HG02938 (cell line): ENCODE data around the gene HINFP.
"Not testable (repeated sequence)": the region's sequence is repeated elsewhere in the genome, so short reads cannot be mapped to it uniquely, and the experiment has no call there.

ENCODE experiments used
- ATAC-seq: cut with Tn5 transposase; IDR thresholded peaks from one replicate; pipeline ENCODE4 v1.9.1; 2021; ENCODE audit warnings: mild to moderate bottlenecking, moderate library complexity; ENCODE audit not compliant: unreplicated experiment

The HINFP gene

GRCh38 chr11:119117004-119117706 is 4.2 kb upstream of the HINFP start:
- no peak for ATAC-seq

DNA sequence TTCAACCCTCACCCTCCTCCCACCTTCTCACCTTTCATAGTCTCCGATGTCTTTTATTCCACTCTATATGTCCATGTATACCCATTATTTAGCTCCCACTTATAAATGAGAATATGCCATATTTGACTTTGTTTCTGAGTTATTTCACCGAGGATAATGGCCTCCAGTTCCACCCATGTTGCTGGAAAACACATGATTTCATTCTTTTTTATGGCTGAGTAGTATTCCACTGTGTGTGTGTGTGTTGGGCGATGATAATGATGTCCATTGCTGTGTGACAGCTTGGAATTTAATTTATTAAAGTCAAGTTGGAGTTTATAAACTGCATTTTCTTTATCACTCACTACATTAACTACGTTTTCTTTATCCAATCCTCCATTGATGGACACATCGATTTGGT is 3.2 kb upstream of the HINFP start:
- no peak for ATAC-seq

DNA sequence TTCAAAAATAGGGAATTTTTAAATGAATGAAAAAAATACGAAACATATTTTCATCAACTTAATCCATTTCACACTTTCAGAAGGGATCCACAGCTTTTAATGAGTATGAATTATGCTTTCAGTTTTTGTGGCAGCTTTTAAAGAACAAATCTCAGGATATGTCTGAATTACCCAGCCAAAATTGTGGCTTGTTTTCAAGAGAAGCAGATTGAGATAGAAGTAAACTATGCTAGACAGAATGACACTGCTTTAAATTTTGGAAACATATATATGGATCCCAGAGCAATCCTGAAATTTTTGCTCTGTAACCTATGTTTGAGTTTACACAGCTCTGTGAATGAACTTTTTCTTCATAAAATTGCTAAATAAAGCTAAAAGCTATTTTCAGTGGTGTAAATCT is 2.4 kb upstream of the HINFP start:
- ATAC-seq, result no peak

DNA sequence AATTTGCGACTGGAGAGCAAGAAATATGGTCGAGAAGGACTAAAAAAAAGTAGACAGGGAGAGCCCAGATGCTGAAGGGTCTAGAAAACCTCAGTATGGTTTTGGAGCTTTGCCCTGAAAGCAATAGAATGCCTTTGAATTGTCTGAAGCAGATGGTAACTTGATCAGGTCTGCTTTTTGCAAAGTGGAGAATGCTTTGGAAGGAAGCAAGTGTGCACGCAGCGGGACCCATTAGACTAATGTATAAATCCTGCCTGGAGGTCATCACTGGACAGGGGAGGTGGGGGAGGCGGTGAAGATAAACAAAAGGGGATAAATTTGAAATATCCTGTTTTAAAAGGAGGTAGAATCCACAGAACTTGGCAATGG is 757 bp upstream of the HINFP start:
- no peak for ATAC-seq

- ATAC-seq, result no peak
These were observed 388 bp downstream of the HINFP start for GRCh38 chr11:119121811-119122124.

- ATAC-seq, result no peak
These were observed 4.4 kb downstream of the HINFP start for GRCh38 chr11:119125821-119126220.

DNA sequence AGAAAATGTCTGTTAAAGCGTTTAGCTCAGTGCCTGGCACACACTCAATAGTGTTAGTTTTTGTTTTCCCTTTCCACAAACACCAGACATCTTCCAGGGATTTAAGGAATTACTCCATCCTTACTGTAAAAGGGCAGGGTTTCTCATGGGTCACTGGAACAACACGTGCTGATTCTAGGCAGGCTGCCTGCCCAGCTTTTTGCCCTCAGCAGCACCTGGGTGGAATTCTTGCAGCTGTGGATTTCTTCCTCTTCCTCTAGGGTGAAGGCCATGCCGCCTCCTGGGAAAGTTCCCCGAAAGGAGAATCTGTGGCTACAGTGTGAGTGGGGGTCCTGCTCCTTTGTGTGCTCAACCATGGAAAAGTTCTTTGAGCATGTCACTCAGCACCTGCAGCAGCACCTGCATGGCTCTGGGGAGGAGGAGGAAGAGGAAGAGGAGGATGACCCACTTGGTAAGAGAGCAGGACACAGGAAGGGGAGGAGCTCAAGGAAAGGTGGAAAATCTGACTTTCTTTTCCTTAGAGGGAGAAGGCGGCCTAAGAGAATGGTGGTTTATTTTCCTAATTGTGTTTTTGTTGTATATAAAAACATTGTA is 5.4 kb downstream of the HINFP start:
- no peak for ATAC-seq

GRCh38 chr11:119130662-119131061 is 9.3 kb downstream of the HINFP start:
- ATAC-seq, result no peak

DNA sequence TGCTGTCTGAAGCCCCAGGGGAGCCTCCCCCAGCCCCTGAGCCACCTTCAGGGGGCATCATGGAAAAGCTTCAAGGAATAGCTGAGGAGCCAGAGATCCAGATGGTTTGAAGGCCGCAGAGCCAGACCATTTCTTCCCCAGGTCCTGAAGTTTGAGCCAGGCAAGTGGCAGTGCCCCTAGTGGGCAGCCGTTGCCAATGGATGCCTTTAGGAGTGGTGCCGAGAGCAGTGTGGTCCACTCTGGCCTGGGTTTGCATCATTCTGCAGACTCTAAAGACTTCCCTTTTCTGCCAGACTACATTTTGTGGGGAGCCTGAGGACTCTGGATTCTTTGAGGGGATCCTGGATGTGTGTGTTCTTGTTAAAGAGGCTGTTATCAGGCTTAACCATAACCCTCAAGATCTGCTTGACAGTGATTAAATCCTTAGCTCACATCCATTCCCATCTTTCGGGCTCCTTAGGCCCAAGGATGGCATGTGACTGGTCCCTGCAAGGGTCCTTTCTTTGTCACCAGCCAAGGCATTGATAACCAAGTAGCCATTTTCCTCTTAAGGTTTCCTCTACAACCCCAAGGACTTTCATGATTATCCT is 13.1 kb downstream of the HINFP start:
- no peak for ATAC-seq

GRCh38 chr11:119139276-119139675 is 17.9 kb downstream of the HINFP start:
- ATAC-seq, result not testable (repeated sequence)

GRCh38 chr11:119144825-119145486 is 23.6 kb downstream of the HINFP start:
- ATAC-seq, result peak; percentile 70

DNA sequence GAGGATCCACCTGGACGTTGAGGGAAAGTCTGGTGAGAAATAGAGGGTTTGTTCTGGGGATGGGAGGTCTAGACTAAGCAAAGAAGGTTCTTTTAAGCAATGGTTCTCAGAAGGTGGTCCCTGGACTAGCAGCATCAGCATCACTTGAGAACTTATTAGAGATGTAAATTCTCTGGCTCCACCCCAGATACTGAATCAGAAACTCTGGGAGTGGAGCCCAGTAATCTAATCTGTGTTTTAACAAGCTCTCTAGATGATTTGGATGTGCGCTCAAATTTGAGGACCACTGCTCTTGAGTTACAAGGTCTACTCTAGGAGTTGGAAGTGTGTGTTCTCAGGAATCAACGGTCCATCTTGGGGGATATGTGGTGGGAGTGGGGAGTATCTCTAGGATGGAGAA is 24.2 kb downstream of the HINFP start:
- no peak for ATAC-seq

GRCh38 chr11:119147604-119148333 is 26.4 kb downstream of the HINFP start:
- ATAC-seq, result no peak

DNA sequence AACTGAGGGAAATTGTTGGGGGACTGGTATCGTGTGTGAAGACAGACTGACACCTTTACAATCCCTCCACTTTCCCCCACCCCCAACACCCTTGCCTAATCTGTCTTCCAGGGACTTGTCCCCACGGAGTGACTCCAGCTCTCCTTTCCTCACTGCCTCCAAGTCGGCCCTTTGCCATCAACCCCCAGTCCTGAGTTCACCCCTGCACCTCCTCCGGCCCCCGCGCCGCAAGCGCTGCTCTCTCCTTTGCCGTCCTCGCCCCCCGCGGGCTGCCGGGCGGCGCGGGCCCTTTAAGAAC is 27.3 kb downstream of the HINFP start:
- no peak for ATAC-seq

DNA sequence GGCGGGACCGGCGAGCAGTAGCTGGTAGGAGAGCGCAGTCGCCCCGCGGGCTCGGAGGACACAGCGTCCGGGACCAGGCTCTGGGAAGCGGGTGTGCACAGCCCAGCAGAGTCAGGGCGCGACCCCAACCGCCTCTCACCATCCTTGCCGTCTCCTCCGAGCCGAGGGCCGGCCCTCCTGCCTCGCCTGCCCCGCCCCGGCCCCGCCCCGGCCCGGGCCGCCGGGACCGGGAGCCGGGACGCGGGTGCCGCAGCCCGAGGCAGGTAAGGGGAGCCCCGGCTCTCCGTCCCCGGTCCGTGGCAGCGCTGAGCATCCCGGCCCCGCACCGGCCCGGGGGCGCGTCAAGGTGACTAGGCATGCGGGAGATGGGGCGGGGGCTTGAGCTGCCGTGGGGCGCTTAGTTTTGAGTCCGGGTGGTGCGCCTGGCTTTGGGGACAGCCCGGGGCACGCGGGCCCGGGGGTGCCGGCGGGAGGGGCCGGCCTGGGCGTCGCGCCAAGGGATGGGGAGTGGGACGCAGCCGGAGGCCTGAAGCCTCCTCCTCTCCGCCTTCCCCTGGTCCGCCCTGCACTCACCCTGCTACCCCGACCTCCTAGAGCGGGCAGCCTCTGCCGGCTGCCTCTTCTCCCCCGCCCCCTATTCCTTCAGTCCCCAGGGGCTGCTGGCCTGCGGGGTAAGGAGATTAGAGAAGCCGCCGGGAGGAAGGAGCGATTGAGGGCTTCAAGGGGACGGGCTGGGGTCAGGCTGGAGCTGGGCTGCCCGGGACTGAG is 27.8 kb downstream of the HINFP start, which contains the start of gene ABCG4:
ABCG4 (plus strand) TSS at position 35 of the 768 bp plus-strand sequence. CDS start 914 bp downstream, outside the sequence.
- ATAC-seq, result no peak

GRCh38 chr11:119149786-119150275 is 28.5 kb downstream of the HINFP start:
- no peak for ATAC-seq

DNA sequence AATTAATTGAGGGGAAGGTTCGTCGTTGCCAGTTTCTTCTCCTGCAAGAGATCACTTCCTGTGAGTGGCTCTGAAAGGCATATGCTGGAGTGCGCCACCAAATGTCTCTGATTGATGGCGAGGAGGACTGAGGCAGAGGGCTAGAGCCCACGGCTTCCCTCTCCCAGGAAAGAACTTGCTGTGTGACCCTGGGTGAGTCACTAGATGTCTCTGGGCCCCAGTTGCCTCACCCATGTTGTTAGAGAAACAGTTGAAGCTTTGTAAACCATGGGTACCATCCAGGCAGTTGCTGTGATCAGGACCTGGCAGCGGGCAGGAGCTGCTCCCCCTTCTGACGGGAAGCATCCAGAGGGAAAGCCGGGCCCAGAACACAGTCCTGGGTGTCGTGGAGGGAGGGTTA is 30.7 kb downstream of the HINFP start:
- ATAC-seq, result no peak

DNA sequence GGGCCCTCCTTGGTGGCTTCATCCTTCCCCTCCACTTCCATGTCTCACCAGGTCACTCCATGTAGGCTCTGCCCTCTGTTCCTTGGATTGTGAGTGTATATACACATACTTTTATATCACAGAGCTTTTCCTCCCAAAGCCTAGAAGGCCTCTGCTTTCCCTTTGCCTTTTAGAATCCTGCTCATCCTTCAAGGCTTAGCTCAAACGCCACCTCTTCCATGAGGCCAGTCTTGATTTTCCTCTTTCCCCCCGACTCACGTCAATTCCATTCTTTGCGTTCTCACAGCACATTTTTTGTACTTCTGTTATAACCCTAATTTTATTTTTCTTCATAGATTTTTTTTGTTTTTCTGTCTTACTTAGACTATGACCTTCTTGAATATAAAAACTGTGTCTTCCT is 31.2 kb downstream of the HINFP start:
- ATAC-seq, result no peak

DNA sequence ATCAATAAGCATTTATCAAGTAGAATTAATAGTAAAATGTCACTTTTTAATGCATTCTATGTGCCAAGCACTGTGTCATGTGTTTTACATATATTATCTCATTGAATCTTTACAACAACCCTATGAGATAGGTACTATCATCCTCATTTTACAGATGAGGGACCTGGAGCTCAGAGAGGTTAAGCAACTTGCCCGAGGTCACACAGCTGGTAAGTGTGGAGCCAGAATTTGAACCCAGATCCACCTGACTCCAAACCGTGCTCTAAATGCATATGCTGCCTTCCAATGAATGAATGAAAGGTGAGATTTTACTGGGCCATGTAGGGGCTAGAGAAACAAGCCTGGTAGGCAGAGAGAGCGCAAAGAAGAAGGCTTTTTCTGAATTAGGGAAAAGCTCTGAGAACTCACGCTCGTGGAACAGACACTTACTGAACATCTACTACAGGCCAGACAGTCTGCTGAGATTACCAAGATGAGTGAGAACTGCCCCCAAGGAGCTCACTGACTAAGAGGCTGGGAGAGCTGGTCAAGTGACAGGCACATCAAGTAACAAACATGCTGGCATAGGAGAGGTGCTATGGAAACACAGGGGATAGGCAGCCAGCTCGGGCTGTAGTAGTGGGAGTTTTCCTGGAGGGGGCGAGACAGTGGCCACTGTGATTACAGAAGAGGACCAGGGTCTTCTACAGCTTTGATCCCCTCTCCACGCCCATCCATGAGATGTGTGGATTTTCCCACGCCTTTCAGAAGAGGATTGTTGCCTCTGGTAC is 31.9 kb downstream of the HINFP start:
- ATAC-seq, result no peak

GRCh38 chr11:119154178-119154577 is 32.8 kb downstream of the HINFP start:
- ATAC-seq, result no peak
